ENCODE data around the gene KCNIP4.

Gene KCNIP4

DNA sequence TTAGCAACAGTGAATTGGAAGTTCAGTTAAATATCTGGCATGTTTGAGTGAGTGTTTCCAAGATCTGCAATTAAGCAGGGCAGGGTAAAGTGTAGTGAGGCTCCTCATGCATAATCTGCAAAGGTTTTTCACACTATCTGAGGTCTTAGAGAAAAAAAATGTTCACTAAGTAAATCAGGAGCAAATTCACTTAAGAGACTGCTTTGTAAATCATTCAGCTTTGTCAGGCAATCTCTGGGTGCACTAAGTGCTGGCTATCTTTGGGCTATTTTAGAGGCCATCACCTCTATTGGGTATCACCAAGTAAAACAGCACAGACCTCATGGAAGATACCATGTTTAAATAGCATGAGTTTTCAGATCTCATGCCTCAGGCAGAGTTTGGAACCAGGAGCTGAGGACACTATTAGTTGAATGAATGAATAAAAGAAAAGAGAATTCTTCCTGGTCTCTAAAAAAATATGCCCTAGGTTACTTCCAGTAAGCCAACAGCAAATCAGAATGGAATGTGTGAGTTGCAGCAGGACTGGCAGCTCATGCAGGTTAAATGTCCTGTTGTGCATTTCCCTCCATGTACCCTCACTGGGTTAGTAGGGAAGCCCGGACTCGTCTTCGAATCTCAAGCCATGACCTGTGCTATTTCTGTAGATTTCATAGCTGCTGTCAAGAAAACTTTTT lies 195.3 kb downstream of the KCNIP4 start:
- no peak for DNase-seq

DNA sequence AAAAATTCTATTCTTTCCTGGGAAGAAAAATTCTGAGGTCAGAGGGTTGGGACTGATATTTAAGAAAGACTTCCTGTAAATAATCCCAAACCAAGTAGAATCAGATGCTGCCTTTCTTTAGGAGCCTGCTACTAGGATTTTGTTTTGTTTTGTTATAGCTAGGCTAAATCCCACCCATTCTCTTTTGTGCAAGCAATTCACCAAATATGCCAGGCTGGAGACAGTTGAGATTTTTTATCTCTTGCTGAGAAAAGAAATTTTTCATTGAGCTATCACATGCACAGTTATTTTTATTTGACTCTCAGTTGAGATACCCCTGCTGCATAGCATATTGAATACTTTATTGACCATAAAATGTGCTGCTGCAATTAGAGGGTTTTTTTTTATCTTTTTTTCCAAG lies 196.0 kb downstream of the KCNIP4 start:
- DNase-seq, result no peak

DNA sequence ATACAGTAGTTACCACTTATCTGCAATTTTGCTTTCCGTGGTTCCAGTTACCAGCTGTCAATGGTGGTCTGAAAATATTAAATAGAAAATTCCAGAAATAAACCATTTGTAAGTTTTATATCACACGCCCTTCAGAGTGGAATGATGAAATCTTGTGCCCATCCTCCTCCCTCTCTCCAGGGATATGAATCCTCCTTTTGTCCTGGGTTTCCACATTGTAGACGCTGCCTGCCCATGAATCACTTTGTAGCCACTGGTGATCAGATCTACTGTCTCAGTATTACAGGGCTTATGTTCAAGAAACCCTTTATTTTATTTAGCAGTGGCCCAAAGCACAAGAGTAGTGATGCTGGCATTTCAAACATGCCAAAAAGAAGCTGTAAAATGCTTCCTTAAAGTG lies 198.6 kb downstream of the KCNIP4 start:
- no peak for DNase-seq

DNA sequence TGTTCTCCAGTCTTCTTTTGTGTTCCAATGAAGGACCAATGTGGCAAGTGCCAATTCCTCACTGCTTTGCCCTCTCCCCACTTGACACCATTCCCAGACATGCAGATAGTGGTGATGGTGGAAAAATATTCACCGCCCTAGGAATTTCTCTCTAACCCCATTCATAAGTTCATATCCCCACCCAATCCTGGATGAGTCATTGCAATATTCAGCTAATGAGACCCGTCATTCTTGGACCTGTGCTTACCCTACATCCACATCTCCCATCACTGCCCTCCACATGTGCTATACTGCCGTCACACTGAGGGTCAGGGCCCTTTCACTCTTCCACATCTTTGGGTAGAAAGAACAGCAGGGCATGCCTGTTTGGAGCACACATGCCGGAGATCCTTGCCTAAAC lies 199.2 kb downstream of the KCNIP4 start:
- no peak for DNase-seq

DNA sequence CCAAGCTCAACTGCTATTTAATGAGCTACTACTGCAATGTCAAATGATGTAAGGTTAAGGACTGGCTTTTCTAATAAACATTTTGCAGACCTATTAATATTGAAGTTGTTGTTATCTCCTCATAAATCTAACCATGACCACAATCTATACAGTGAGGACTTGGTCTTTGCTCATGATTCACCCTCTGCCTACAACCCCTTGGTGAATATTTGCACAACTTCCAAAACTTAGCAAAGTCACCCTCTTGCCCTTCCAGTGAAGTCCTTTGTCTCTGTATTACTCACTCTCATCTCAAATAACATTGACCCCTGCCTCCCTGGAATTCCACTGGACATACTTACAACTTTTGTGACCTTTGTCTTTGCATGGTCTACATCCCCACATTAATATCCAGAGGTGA lies 204.5 kb downstream of the KCNIP4 start:
- no peak for DNase-seq

DNA sequence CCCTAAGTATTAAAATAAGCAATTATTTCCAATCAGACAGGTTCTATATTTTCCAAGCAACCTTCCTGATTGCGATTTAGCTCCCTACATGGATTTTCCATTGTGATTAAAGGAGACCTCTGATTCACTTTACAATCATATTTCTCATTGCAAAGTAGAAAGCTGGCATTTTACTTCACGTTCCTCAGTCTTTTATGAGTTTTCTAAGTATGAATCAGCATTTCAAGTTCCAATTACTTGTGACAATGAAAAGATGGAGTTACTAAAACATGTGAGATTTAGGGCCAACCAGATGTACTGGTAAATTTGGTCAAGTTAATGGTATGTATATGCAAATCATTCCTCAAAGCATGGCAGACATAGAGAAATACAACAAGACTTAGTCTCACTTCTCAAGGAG lies 206.2 kb downstream of the KCNIP4 start:
- DNase-seq, result no peak

DNA sequence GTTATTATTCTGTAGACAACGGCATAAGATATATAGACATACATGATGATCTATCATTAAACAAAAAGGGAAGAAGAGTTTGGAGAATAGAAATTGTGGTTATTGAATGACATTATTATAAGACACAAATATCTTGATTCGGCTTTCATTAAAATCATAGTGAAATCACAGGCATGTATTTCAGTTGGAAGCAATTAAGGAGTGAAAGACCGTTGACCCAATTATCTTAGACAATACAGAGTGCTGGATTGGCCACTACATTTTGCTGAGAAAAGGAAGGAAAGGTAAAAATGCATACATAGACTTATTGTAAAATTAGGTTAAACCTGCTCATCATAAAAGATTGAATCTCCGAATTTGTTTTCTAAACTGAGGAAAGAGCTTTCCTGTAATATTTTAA lies 209.8 kb downstream of the KCNIP4 start:
- no peak for DNase-seq

DNA sequence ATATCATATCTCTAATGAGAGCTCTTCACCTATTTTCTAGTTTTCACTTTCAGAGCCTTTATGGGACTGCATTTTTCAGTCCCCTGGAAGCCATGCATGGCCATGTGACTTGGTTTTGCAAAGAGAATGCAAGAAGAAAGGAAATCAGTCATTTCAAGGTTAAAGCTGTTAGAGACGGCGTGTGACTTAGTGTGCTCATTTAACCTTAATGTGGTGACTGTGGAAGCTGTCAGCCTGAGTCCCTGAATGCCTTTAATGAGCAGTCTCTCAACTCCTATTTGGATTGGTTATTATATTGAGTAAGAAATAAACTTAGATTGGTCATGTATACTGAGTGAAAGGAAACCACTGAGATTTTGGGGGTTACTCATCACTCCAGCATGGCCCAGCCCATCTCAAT lies 212.7 kb downstream of the KCNIP4 start:
- no peak for DNase-seq

DNA sequence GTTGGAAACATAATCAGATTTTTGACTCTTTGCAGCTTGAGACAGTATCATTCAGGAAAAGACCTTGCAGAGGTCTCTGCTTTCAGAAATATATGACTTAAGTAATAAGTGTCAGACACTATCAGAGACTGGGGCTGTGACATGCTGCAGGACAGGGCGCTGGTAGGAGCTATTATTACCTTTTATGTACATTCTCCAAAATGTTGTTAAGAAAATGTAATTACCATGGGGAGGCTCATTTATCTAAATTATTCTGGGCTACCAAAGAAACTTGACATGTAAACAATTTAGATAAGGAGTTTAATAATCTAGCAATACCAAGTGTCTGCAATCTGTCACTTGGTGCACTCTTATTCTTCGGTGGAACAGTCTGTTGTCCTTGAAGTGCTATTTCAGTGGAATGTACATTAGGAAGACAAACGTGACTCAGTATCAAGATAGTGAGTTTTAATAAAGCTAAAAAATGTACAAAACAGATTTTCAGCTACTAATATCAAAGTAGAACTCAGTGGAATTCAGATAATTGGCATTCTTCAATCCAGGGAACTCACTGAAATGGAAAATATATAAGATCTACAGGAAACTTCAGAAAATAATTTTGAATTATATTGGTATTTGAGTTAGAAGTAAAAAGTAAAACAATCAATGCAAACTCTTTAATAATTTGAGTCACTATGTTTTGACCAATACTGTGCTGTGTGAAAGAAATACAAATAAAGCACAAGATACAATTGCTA lies 214.5 kb downstream of the KCNIP4 start:
- no peak for DNase-seq

DNA sequence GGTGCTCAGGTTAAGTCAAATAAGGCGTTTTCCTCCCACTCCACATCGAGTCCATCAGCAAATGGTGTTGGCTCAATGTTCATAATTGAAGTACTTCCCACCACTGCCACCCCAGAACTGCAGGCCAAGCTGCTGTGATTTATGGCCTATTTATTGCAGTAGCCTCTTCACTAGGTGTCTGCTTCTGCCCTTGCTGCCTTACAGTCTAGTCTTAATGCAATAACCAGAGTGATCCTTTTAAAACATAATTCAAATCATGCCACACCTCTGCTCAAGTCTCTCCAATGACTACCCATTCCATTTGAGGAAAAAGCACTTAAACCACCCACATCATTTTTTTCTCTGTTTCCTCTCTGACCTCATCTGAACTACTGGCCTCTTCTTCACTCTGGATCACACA lies 220.3 kb downstream of the KCNIP4 start:
- DNase-seq, result no peak

DNA sequence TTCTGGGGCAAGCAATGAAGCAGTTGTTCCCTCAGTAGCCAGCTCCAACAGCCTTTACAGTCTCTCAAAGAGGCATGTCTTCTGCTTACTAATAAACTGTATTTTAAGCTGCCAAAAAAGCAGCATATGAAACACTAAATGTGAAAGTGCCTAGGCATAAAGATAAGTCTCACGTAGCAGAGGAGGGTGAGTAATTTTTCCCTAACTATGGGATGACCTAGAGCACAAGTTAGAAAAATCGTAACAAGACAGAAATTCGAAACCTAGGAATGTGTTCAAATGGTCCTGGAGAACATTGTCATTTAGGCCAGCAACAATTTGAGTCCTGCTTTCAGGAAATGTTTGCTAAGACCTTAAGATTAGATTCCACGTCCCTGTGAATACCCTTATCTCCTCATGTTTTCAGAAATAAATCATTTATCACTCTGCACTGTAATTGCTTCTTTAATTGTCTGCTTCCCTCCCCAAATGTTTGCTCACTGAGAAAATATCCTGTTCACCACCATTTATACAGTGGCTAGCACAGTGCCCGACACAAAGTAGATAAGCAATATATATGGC lies 222.2 kb downstream of the KCNIP4 start:
- DNase-seq, result no peak

DNA sequence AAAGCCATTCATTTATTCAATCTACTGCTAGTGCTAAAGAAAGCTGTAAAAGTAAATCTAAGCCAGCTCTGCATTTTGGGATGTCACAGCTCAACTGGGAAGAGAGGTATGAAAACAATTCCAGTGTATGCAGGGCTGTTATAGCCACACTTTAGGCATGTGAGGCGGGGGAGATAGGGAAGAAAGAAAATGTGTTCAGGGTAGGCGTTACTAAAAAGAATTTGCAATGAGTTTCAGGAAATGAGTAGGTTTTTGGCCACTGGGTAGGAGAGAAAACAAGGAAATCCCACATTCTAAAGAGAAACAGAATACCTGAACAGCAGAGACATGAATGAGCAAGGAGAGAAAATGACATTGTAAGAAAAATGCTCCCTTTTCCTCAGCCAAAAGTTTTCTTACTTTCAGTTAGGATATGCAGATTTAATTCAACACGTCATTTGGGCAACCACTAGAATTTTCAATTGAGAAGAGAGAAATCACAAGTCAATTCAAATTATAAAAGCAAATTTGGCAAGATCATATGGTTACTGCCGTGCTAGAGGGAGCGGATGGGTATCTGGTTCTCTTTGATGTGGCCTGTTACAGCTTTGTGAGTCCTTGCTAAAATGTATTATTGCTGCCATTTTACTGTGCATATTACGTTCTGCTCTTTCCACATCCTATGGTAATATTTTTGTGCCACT lies 226.3 kb downstream of the KCNIP4 start:
- DNase-seq, result no peak

DNA sequence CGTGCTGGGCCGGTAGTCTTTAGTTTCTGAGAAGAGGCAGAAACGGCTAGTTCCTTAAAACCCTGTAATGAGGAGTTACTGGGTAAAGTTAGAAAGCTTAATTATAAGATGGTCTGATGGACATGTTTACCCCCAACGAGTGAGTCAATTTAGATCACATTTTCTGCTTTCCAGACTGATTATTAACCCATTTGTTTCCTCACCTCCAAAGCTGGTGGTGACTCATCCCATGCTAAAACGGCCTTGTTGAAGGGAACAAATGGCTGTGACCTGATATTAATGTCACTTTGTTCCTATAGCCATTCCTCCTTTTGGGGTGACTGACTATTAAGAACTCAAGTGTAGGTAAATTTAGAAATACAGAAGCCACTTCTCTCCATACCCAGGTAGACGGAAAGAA lies 232.0 kb downstream of the KCNIP4 start:
- no peak for DNase-seq

DNA sequence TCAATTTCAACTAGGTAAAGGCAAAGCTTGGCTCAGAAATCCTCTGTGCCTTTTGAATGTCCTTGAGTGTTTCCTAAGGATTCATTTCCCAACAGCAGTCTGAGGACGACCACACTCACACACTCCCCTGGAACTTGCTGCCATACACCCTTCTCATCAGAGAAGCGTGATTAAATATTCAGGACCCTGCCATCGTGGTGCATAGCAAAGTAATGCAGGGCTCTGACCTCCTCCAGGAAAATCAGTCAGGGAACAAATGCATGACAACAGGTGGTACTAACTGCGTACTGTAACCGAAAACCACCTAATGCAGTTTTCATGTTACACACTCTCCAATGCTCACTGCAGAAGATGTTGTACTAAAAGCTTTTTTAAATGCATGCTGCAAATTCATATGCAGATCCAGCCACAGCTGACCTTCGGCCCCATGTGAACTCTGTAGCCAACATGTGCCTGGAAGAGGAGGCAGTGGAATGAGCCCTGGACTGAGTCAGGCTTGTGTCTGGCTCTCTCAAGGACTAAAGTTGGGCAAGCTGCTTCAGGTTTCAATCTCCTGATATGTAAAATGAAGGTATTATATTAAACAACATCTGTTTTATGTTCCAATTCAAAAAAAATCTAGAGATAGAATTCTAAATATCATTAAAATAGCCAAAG lies 238.3 kb downstream of the KCNIP4 start:
- no peak for DNase-seq

DNA sequence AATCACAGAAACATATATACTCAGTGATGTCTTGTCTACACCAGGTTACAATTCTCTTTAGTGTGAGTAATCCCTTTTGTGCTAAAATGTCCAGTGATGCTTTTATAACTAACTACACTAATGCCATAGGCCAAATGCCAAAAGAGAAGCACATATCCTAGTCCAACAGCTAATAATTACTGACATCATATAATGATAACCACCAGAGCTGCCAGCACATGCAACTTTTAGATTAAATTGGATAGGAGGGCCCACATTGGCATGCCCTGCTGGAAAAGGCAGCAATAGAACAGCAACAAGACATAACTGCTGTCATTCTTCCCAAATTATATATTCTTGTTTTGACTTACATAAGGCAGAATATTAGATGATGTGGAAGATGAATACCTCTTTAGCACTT lies 238.8 kb downstream of the KCNIP4 start:
- DNase-seq, result no peak

DNA sequence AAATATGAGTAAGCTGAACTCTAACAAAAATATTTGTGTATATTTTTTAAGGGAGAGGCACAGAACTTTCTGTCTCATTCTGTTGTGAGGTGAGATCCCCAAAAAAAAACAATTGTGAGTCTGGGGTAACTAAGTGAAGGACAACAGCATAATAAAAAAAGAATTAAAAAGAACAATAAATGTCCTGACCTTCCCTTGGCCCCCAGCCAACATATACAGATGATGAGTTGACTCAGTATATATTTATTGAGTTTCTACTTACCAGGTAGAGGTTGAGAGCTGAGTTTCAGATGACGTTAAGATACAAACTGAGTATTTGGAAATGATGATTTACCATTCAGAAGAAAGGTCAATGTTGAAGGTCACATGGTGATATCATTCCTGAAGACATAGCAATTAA lies 239.5 kb downstream of the KCNIP4 start:
- DNase-seq, result no peak

DNA sequence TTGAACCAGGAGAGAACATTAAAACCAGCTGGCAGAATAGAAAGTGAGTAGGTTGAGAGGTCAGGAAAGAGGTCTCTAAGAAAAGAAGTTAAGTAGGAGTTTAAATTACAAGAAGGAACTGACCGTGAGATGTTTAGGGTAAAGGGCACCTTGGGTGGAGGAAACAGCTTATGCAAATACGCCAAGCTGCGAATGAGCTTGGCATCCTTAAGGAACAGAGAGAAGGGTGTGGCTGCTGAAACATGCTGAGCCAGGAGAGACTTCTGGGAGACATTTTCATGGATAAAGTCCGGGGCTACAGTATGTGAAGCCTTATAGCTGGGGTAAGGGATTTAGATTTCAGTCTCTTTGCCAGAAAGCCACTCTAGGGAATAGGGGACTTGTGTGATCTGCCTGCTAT lies 249.1 kb downstream of the KCNIP4 start:
- no peak for DNase-seq

DNA sequence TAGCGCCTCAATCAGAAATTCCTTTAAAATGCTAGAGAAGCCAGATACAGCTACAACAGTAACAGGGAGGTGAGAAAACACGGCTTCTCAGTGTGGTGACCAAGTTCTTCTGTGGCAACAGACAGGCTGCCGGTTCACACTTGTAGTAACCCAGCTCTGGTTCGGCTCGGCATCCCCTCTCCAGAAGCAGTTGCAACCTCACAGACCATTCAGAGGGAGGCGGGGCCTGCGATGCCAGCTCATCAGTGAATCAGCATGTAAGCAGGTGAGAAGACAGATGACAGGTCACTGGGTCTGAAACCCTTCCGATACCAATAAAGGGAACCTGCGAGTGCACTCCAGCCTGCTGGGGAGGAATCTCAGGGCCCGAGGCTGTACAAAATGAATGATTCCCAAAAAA lies 251.0 kb downstream of the KCNIP4 start:
- no peak for DNase-seq

DNA sequence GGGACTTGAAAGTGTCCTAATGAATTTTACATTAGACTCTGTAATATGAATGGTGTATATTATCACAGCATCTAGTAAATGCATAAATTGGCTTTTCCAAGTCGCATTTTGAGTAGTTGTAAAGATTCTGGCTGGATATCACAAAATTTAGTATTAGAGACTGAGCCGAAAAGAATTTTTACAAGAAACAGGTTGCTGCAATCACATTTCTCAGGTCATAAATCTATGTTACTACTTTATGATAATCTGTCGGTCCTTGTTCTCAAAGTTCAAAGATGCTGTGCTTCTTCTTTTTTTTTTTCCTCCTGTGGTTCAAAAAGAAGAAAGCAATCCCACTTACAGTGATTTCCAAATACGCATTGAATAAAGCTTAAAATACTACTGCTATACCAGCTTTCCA lies 253.4 kb downstream of the KCNIP4 start:
- DNase-seq, result no peak

DNA sequence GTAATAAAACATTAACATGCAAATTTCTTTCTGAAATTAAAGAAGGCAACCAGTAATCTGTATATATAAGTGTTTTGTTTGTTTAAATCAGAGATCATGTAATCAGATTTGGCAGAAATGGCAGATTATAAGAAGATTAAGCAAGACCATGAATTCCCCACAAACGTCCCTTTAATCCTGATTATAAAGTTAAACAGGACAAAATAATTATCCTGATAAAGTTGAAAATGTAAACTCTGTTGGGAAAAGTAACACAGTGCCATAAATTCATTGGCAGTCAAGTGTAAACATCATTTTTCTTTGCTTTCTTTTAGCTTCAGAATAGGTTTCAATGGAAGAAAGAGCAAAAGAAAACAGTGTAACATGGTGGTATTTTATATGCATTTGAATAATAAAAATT lies 256.3 kb downstream of the KCNIP4 start:
- DNase-seq, result no peak

DNA sequence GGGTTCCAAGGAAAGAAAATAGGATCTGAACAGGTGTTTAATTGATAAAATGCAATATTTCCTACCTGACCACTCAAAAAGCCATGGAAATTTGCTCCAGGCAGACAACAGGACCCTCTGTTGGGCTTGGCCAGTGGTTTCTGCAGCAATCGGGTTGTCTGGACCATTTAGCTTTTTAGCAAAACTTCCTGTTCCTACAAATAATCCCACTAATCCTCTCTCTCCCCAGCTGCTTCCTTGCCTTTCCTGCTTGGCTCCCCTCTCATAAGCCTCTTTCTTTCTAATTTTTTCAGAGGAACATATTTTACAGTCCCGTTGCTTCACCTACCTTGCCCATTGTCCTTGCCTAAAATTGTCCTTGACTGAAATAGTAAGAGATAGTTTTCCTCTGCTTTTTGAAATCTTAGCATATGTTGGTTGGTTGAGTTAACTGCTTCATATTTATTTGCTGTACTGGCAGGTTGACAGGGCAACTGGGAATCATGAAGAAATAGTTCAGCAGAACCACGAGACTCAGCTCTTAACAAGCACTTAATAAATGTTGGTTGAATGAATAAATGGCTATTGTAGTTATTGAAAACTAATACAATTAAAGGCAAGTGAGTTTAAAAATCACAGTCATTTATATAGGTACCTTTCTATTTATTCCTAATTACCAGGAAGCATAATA lies 259.8 kb downstream of the KCNIP4 start:
- no peak for DNase-seq

DNA sequence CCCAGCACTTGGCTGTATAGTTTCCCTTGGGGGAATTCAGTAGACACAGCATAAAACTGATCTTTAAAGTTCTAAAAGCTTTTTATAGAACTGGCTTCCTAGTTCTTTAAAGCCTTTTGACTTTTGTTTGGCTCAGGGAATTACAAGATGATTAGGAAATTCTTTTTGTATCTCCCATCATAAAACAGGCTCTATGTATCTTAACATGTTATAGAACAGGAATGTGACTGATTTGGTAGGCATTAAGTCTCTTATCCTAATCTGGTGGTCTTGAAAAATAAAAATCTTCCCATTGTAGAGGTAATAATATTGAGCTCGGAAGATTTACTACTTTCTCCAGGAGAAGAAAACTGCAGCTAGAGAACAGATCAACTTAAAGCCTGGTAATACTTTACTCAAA lies 262.7 kb downstream of the KCNIP4 start:
- no peak for DNase-seq

DNA sequence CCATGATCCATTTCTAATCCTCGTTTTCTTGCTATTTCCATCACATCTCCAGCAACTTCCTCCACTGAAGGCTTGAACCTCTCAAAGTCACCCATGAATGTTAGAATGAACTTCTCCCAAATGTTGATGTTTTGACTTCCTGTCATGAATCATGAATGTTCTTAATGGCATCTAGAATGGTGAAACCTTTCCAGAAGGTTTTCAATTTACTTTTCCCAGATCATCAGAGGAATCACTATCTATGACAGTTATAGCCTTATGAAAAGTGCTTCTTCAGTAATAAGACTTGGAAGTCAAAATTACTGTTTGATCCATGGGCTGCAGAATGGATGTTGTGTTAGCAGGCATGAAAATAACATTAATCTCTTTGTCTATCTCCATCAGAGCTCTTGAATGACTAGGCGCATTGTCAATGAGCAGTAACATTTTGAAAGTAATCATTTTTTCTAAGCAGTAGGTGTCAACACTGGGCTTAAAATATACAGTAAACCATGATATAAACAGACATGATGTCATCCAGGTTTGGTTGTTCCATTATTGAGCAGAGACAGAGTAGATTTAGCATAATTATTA lies 268.2 kb downstream of the KCNIP4 start:
- DNase-seq, result no peak
